ENCODE results near the gene GADD45GIP1. TPM values are rescaled to one million over a fixed set of nuclear protein-coding genes. Genes with fewer than 3 reads are reported as not detected.
A peak's percentile ranks its signal among the peaks of the same experiment; 100 is the strongest.
"Not testable (repeated sequence)": the region's sequence is repeated elsewhere in the genome, so short reads cannot be mapped to it uniquely, and the experiment has no call there.

The GADD45GIP1 gene
- total and polyA plus RNA-seq, 8 donors = 6.0 to 37.4 (median 10.1) TPM

DNA sequence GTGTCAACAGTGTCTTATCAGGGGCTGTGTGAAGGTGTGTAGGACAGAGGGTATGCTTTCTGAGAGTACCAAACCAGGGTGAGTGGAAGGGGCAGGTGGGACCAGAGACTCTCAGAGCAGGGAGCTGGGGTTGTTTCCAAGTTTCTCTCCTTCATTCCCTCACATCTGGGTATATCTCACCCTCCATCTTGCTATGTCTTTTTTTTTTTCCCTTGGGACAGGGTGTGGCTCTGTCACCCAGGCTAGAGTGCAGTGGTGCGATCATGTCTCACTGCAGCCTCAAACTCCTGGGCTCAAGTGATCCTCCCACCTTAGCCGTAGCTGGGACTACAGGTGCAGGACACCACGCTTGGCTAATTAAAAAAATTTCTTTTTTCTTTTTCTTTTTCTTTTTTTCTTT, 23.0 kb upstream of the GADD45GIP1 start:
- intact Hi-C loops (cut with DNase I) = loop anchor here in 2 of 3 donors (5.0 to 10.0 kb wide), 5 partner anchors 82 to 285 kb away; no protein-coding TSS in a partner anchor
- ATAC-seq (no peak), FAIRE-seq (no peak), DNase-seq (no peak)
- Histone ChIP-seq H3K27ac (no peak overlapping the region), H3K4me3 (no peak overlapping the region), H3K36me3 (no peaks in the 10 kb centered on the region), H3K9me3 (no peaks in the 10 kb centered on the region), H3K27me3 (no peaks in the 10 kb centered on the region), H3K4me1 (peaks cover 0 to 1% (median 0%) of the 10 kb centered on the region in 3 donors)
- 88 to 96% methylated on average over 3 of the region's 3 CpGs for WGBS, 2 donors
- TF ChIP-seq, protein P1, sequence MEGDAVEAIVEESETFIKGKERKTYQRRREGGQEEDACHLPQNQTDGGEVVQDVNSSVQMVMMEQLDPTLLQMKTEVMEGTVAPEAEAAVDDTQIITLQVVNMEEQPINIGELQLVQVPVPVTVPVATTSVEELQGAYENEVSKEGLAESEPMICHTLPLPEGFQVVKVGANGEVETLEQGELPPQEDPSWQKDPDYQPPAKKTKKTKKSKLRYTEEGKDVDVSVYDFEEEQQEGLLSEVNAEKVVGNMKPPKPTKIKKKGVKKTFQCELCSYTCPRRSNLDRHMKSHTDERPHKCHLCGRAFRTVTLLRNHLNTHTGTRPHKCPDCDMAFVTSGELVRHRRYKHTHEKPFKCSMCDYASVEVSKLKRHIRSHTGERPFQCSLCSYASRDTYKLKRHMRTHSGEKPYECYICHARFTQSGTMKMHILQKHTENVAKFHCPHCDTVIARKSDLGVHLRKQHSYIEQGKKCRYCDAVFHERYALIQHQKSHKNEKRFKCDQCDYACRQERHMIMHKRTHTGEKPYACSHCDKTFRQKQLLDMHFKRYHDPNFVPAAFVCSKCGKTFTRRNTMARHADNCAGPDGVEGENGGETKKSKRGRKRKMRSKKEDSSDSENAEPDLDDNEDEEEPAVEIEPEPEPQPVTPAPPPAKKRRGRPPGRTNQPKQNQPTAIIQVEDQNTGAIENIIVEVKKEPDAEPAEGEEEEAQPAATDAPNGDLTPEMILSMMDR (IDR thresholded peaks at IDR 0.05) = no peak

DNA sequence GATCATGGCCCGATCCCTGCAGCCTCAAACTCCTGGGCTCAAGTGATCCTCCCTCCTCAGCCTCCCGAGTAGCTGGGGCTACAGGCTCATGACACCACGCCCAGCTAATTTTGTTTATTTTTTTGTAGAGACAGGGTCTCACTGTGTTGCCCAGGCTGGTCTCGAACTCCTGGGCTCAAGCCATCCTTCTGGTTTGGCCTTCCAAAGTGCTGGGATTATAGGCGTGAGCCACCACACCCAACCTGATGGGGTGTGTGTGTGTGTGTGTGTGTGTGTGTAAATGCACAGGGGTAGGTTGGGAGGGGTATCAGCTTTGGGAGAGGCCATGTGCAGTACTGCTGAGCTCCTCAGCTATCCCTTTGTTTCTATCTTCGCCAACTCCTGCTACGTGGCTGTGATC, 19.1 kb upstream of the GADD45GIP1 start:
- H3K9me3 ChIP-seq, H3K27me3 ChIP-seq, H3K27ac ChIP-seq, DNase-seq, H3K36me3 ChIP-seq, ATAC-seq, FAIRE-seq, H3K4me1 ChIP-seq, H3K4me3 ChIP-seq: not testable (repeated sequence)
- WGBS, 2 donors = 61 to 73% methylated on average over 7 of the region's 7 CpGs
- intact Hi-C loops (cut with DNase I) = loop anchor here in 2 of 3 donors (5.0 to 10.0 kb wide), 2 partner anchors 116 to 289 kb away; no protein-coding TSS in a partner anchor

DNA sequence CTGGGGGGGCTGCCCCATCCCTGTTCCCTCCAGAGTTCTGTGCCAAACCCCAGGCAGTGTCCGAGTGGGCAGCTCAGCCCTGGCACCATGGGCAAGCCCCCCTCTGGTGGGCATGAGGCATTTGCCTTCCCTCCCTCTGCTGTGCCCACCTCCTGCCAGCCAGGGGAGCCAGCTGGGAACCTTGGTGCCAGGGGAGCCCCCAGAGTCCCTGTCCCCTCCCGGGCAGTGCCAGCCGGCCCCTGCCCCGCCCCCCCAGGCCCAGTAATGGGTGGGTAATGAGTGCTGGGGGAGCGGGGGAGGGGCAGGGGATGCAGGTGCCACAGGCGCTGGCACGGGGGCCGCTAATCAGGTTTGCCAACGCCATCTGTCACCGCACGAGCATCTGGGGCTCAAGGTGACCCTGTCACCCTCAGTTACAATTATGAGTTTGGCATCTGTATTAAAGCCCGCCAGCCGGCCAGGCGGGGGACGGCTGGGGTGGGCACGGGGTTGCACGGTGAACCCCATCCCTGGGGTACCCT, 18.3 kb upstream of the GADD45GIP1 start:
- H3K27ac ChIP-seq = no peak overlapping the region

DNA sequence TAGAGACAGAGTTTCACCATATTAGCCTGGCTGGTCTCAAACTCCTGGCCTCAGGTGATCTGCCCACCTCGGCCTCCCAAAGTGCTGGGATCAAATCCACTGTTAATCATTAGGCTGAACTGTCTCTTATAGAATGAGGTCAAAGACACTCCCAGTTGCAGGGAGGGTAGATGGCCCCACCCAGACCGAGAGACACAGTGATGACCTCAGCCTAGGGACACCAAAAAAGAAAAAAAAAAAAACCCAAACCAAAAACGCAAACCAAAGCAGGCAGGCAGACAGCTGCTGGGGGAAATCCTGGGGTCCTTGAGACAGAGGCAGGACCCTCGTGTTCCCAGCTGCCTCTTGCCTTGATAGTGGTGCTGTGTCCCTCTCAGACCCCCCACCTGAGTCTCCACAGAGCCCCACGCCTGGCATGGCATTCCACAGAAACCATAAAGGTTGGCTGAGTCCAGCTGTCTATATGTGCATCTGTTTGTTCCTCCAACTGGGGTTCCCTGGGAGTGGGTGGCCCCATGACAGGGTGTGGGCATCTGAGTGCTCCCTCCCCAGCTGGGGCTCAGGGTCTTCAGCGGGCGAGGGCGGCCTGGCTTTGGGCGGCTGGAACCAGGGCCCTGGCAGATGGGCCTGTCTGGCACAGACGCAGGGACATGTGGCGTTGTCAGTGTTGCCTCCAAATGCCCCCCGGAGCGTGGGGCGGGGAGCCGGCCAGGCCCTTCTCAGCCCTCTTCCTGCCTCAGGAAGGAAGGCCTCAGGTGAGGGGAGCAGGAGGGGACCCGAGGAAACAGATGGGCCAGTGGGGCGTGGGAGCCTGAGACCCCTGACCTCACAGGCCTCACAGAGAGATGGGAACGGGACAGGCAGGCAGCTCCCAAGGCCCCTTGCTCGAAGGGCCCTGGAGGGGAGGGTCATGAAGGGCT, 17.5 kb upstream of the GADD45GIP1 start:
- FAIRE-seq (no peak), ATAC-seq (peak in 1 of 4 donors; percentile 22), DNase-seq (no peak)
- Histone ChIP-seq H3K4me3 (no peak overlapping the region), H3K36me3 (no peaks in the 10 kb centered on the region), H3K27me3 (no peaks in the 10 kb centered on the region), H3K9me3 (no peaks in the 10 kb centered on the region), H3K4me1 (peaks cover 0 to 2% (median 0%) of the 10 kb centered on the region in 3 donors), H3K27ac (no peak overlapping the region)
- WGBS, 2 donors = 68 to 81% methylated on average over 19 of the region's 19 CpGs
- intact Hi-C loops (cut with DNase I) = loop anchor here in 2 of 3 donors (5.0 to 10.0 kb wide), 2 partner anchors 118 to 290 kb away; no protein-coding TSS in a partner anchor
- TF ChIP-seq, protein P1 (IDR thresholded peaks at IDR 0.05) = no peak

More for the DNA sequence above, 18.3 kb upstream of the GADD45GIP1 start:
- FAIRE-seq = no peak
- TF ChIP-seq, protein P1 (IDR thresholded peaks at IDR 0.05) = no peak
- 40 to 41% methylated on average over 15 to 17 of the region's 17 CpGs for WGBS, 2 donors
- no peak for DNase-seq
- Histone ChIP-seq H3K9me3 (no peaks in the 10 kb centered on the region), H3K27me3 (no peaks in the 10 kb centered on the region), H3K4me3 (no peak overlapping the region), H3K4me1 (no peaks in the 10 kb centered on the region), H3K36me3 (no peaks in the 10 kb centered on the region)
- intact Hi-C loops (cut with DNase I) = loop anchor here in 2 of 3 donors (5.0 to 10.0 kb wide), 2 partner anchors 117 to 290 kb away; no protein-coding TSS in a partner anchor
- no peak for ATAC-seq

DNA sequence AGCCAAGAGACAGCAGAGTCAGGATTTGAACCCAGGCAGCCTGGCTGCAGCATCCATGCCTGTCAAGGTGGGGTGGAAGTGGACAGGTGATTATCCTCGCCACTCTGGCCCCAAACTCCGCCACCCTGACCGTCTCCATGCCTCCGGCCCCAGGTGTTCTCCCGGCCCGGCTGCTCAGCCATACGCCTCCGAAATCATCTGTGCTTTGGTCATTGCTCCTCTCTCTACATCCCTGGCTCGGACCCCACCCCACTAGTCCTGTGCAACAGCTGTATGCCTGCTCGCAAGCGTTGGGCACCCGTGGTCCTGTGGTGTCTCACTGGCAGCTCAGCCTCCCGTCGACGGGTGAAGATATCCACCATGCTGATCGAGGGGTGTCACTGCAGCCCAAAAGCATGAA, 16.2 kb upstream of the GADD45GIP1 start:
- Histone ChIP-seq H3K9me3 (no peaks in the 10 kb centered on the region), H3K36me3 (no peaks in the 10 kb centered on the region), H3K4me1 (peaks cover 0 to 3% (median 0%) of the 10 kb centered on the region in 3 donors), H3K4me3 (no peak overlapping the region), H3K27me3 (no peaks in the 10 kb centered on the region), H3K27ac (no peak overlapping the region)
- ATAC-seq = no peak
- intact Hi-C loops (cut with DNase I) = loop anchor here in 1 of 3 donors (10.0 kb wide), 1 partner anchor 292 kb away; no protein-coding TSS in a partner anchor
- FAIRE-seq = no peak
- DNase-seq = no peak
- 73 to 84% methylated on average over 16 of the region's 16 CpGs for WGBS, 2 donors
- TF ChIP-seq, protein P1 (IDR thresholded peaks at IDR 0.05) = no peak

All from pancreas (tissue), 10 donors.